GM12892 (cell line): ENCODE data around the gene DNAJC17.

Source experiments
- POLR2A ChIP-seq: IDR thresholded peaks from 2 replicates; pipeline ENCODE4 v1.6.1; 2011; ENCODE audit warnings: low read depth, low read length, control low read depth
- TAF1 ChIP-seq: IDR thresholded peaks from 2 replicates; pipeline ENCODE4 v1.6.1; 2011; ENCODE audit warnings: low read depth, mild to moderate bottlenecking, control low read depth, low read length, borderline replicate concordance

- no peak for TF ChIP-seq TAF1
- TF ChIP-seq POLR2A, result no peak
These were observed 18.2 kb downstream of the DNAJC17 start for GRCh38 chr15:40789119-40789518.
